Stimulated activated CD8-positive, alpha-beta memory T cell treated with anti-CD3 and anti-CD28 coated beads, Interleukin-7, amount 100 ng/mL, for 24 hours (primary cell): ENCODE data around the gene TXNRD2.

Source experiments
- DNase-seq: peaks from one replicate; pipeline ENCODE4 v3.0.0-alpha.2; 2020; ENCODE audit warnings: low read depth

TXNRD2 gene

GRCh38 chr22:19979712-19980493 is 38.3 kb upstream of the TXNRD2 start:
- DNase-seq: no peak

- DNase-seq: no peak
Measured at GRCh38 chr22:19978748-19979147, 37.1 kb upstream of the TXNRD2 start.

- no peak for DNase-seq
Measured at GRCh38 chr22:19977296-19978243, 36.0 kb upstream of the TXNRD2 start.

- no peak for DNase-seq
Measured at GRCh38 chr22:19976671-19977070, 35.1 kb upstream of the TXNRD2 start.

- DNase-seq: no peak
Measured at GRCh38 chr22:19975707-19976035, 34.1 kb upstream of the TXNRD2 start.

GRCh38 chr22:19974935-19975706 is 33.5 kb upstream of the TXNRD2 start:
- no peak for DNase-seq

GRCh38 chr22:19974268-19974861 is 32.7 kb upstream of the TXNRD2 start:
- DNase-seq: no peak

- DNase-seq: no peak
Measured at GRCh38 chr22:19973551-19974267, 32.1 kb upstream of the TXNRD2 start.

- no peak for DNase-seq
Measured at GRCh38 chr22:19972652-19973550, 31.3 kb upstream of the TXNRD2 start.

- DNase-seq: no peak
Measured at GRCh38 chr22:19972251-19972650, 30.6 kb upstream of the TXNRD2 start.

GRCh38 chr22:19971276-19972124 is 29.9 kb upstream of the TXNRD2 start:
- no peak for DNase-seq

GRCh38 chr22:19970479-19971275 is 29.1 kb upstream of the TXNRD2 start:
- peak; percentile 74 for DNase-seq

- DNase-seq: no peak
Measured at GRCh38 chr22:19970031-19970478, 28.4 kb upstream of the TXNRD2 start.

GRCh38 chr22:19969141-19969928 is 27.7 kb upstream of the TXNRD2 start:
- no peak for DNase-seq

- no peak for DNase-seq
Measured at GRCh38 chr22:19968450-19968891, 26.9 kb upstream of the TXNRD2 start.

- DNase-seq: no peak
Measured at GRCh38 chr22:19967850-19968449, 26.3 kb upstream of the TXNRD2 start.
